Hippocampal formation (tissue), 2 donors: ENCODE measurements around the gene SEMA6A.

ENCODE experiments used
- DNase-seq, 2 donors: peaks; one replicate each; lab custom pipeline; 2025; lab: John Stamatoyannopoulos, UW

The SEMA6A gene

GRCh38 chr5:116576053-116576713 lies 1.6 kb upstream of the SEMA6A start:
- peak; percentile 40 to 54 for DNase-seq

GRCh38 chr5:116575326-116576052 lies 866 bp upstream of the SEMA6A start:
- DNase-seq, result peak; percentile 28 to 59

- peak in 1 of 2 donors; percentile 47 for DNase-seq
These were observed 789 bp downstream of the SEMA6A start for GRCh38 chr5:116573702-116574366.

GRCh38 chr5:116573279-116573701 lies 1.3 kb downstream of the SEMA6A start:
- peak in 1 of 2 donors; percentile 51 for DNase-seq

GRCh38 chr5:116572350-116573278 lies 2.0 kb downstream of the SEMA6A start:
- DNase-seq, result peak in 1 of 2 donors; percentile 51

- DNase-seq, result no peak
These were observed 2.9 kb downstream of the SEMA6A start for GRCh38 chr5:116571568-116572349.

GRCh38 chr5:116569999-116570398 lies 4.6 kb downstream of the SEMA6A start:
- no peak for DNase-seq

GRCh38 chr5:116567106-116567505 lies 7.5 kb downstream of the SEMA6A start:
- DNase-seq, result no peak

GRCh38 chr5:116566251-116566650 lies 8.4 kb downstream of the SEMA6A start:
- no peak for DNase-seq

GRCh38 chr5:116564756-116565490 lies 9.7 kb downstream of the SEMA6A start:
- DNase-seq, result no peak

- no peak for DNase-seq
These were observed 10.3 kb downstream of the SEMA6A start for GRCh38 chr5:116564312-116564711.

- DNase-seq, result no peak
These were observed 10.8 kb downstream of the SEMA6A start for GRCh38 chr5:116563736-116564308.

GRCh38 chr5:116562669-116563068 lies 12.0 kb downstream of the SEMA6A start:
- no peak for DNase-seq

GRCh38 chr5:116561658-116562057 lies 13.0 kb downstream of the SEMA6A start:
- DNase-seq, result no peak

- no peak for DNase-seq
These were observed 14.9 kb downstream of the SEMA6A start for GRCh38 chr5:116559673-116560164.

GRCh38 chr5:116559239-116559638 lies 15.4 kb downstream of the SEMA6A start:
- no peak for DNase-seq

- DNase-seq, result peak; percentile 10 to 50
These were observed 16.9 kb downstream of the SEMA6A start for GRCh38 chr5:116557669-116558271.

- DNase-seq, result peak; percentile 28 to 55
These were observed 19.9 kb downstream of the SEMA6A start for GRCh38 chr5:116554764-116555163.

GRCh38 chr5:116553366-116553765 lies 21.3 kb downstream of the SEMA6A start:
- peak; percentile 64 to 98 for DNase-seq
